T-helper 17 cell (primary cell): ENCODE results near the gene CDC42EP4. TPM values are rescaled to one million over a fixed set of nuclear protein-coding genes. Genes with fewer than 3 reads are reported as not detected.
"Not testable (repeated sequence)": the region's sequence is repeated elsewhere in the genome, so short reads cannot be mapped to it uniquely, and the experiment has no call there.

ENCODE experiments used
- ATAC-seq: fragments of 150-1000 bp; cut with Tn5 transposase; 2 replicates; pipeline ENCODE4 v1.10.0; 2021; ENCODE audit warnings: mild to moderate bottlenecking, moderate library complexity
- DNase-seq, 3 donors: peaks; one replicate each; pipeline versions ENCODE4 v3.0.0 to v3.0.0-alpha.2; 2020 to 2021
- H3K9me3 ChIP-seq: one replicate; pipeline ENCODE4 v1.7.0; 2013; ENCODE audit warnings: low read length, mild to moderate bottlenecking; ENCODE audit not compliant: control insufficient read depth, poor library complexity, severe bottlenecking
- H3K27ac Mint-ChIP-seq: one replicate; pipeline ENCODE4 v1.8.0; 2022; ENCODE audit warnings: mild to moderate bottlenecking, moderate library complexity, mixed read lengths
- H3K27me3 Mint-ChIP-seq: one replicate; pipeline ENCODE4 v1.8.0; 2022; ENCODE audit warnings: mixed read lengths
- H3K36me3 Mint-ChIP-seq: one replicate; pipeline ENCODE4 v1.8.0; 2022; ENCODE audit warnings: low read depth, mixed read lengths
- H3K4me1 Mint-ChIP-seq: one replicate; pipeline ENCODE4 v1.8.0; 2022; ENCODE audit warnings: mild to moderate bottlenecking, mixed read lengths
- H3K4me3 Mint-ChIP-seq: one replicate; pipeline ENCODE4 v1.8.0; 2022; ENCODE audit warnings: mild to moderate bottlenecking, moderate library complexity, mixed read lengths
- total RNA-seq, 4 donors: library from RNA in 2 of 4; stranded (reverse) in 2 of 4; gene quantifications; one replicate each; pipeline ENCODE4 v1.2.3 and lab custom pipeline; 2022 to 2026

CDC42EP4 gene
- total RNA-seq, 2 donors from 2014 or later: 4.0 to 4.1 TPM

DNA sequence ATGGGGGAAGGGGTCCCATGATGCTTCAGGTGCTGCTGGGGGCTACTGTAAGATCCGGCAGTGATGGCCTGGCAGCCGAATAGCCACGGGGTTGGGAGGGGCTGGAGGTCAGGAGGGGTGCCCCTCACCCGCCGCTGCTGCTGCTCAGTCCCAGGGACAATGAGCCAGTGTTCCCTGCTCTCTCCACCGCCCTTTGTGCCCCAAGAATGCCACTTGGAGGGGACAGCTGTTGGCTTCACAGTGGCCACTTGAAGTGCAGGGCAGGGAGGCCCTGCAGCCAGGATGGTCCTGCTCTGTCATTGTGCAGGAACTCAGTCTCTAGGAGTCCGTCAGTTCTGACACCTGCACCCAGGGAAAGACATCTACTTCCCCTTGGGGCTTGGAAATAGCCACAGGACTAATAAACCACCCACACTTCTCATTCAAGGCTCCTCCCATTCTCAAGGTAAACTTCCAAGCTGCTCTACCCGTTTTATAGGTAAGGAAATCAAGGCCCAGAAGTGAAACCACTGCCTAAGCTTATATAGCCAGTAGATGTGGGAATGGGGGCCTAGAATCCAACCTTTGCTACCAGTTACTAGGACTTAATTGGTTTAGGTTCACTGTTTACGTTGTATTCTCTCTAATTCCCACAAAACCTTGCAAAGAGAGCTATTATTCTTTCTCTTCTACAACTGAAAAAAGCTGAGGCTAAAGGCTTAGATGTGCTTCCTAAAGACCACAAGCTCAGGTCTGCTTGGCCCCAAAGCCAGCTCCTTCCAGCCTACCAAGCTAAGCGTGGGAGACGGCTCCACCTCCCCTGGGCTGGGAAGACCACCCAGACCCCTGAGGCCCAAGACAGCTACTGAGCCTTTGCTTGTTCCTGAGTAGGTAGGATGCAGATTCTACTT is 43.9 kb downstream of the CDC42EP4 start:
- Mint-ChIP-seq H3K36me3 (no peaks in the 10 kb centered on the region), H3K27me3 (no peaks in the 10 kb centered on the region), H3K27ac (no peak overlapping the region), H3K4me3 (no peak overlapping the region), H3K4me1 (no peaks in the 10 kb centered on the region)
- ATAC-seq (no peak), DNase-seq (no peak)
- H3K9me3 ChIP-seq: no peaks in the 10 kb centered on the region

DNA sequence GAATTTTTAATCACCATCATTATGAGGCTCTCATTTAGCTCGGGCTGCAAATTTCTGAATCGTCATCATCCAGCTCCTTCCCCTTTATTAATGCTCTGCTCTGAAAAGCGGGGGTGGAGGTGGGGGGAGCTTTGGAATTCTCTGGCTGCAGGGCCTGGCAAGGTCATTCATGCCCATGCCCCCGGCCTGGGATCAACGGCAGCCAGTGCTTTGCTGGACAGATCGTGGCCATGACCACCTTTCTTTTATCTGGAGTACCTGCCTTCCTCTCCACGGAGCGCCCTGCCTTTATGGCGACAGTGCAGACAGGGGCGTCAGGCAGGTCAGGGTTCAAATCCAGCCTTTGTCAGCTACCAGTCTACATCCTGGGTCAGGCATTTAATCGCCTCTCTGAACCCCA is 45.0 kb downstream of the CDC42EP4 start:
- ATAC-seq: no peak
- Mint-ChIP-seq H3K4me3 (no peak overlapping the region), H3K4me1 (no peaks in the 10 kb centered on the region), H3K36me3 (no peaks in the 10 kb centered on the region), H3K27me3 (no peaks in the 10 kb centered on the region), H3K27ac (no peak overlapping the region)
- no peak for DNase-seq
- H3K9me3 ChIP-seq: no peaks in the 10 kb centered on the region

DNA sequence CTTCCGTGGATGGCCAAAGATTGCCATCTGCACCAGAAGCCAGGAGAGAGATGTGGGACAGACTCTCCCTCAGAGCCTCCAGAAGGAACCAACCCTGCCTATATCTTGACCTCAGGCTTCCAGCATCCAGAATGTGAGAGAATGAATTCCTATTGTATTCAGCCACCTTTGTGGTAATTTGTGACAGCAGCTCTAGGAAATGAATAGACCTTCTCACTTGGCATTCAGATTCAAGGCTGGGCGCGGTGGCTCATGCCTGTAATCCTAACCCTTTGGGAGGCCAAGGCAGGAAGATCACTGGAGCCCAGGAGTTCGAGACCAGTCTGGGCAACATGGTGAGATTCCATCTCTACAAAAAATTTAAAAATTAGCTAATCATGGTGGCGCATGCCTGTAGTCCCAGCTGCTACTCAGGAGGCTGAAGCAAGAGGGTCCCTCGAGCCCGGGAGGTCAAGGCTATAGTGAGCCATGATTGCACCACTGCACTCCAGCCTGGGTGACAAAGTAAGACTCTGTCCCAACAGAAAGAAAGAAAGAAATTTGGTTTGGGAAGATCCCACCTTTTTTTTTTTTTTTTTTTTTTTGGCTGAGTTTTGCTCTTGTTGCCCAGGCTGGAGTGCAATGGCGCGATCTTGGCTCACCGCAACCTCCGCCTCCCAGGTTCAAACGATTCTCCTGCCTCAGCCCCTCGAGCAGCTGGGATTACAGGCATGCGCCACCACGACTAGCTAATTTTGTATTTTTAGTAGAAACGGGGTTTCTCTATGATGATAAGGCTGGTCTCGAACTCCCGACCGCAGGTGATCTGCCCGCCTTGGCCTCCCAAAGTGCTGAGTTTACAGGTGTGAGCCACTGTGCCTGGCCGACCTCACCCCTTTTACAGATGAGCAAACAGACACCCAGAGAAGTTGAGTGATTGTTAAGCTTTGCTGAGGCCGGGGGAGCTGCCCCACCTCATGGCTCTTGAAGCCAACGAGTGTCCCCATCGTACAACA is 45.9 kb downstream of the CDC42EP4 start:
- no peak for DNase-seq
- H3K9me3 ChIP-seq: no peaks in the 10 kb centered on the region
- H3K36me3 Mint-ChIP-seq: no peaks in the 10 kb centered on the region
- no peak overlapping the region for H3K4me3 Mint-ChIP-seq
- H3K27me3 Mint-ChIP-seq: no peaks in the 10 kb centered on the region
- no peak overlapping the region for H3K27ac Mint-ChIP-seq
- ATAC-seq: no peak
- H3K4me1 Mint-ChIP-seq: no peaks in the 10 kb centered on the region

DNA sequence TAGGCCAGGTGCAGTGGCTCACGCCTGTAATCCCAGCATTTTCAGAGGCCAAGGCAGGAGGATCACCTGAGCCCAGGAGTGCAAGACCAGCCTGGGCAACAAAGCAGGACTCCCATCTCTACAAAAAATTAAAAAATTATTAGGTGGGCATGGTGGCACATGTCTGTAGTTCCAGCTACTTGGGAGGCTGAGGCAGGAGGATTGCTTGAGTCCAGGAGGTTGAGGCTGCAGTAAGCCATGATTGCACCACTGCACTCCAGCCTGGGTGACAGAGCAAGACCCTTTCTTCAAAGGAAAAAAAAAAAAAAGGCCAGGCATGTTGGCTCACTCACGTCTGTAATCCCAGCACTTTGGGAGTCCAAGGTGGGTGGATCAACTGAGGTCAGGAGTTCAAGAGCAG is 47.4 kb downstream of the CDC42EP4 start:
- not testable (repeated sequence) for DNase-seq, H3K4me1 Mint-ChIP-seq, H3K27ac Mint-ChIP-seq, H3K36me3 Mint-ChIP-seq, H3K4me3 Mint-ChIP-seq, H3K27me3 Mint-ChIP-seq, H3K9me3 ChIP-seq, ATAC-seq

DNA sequence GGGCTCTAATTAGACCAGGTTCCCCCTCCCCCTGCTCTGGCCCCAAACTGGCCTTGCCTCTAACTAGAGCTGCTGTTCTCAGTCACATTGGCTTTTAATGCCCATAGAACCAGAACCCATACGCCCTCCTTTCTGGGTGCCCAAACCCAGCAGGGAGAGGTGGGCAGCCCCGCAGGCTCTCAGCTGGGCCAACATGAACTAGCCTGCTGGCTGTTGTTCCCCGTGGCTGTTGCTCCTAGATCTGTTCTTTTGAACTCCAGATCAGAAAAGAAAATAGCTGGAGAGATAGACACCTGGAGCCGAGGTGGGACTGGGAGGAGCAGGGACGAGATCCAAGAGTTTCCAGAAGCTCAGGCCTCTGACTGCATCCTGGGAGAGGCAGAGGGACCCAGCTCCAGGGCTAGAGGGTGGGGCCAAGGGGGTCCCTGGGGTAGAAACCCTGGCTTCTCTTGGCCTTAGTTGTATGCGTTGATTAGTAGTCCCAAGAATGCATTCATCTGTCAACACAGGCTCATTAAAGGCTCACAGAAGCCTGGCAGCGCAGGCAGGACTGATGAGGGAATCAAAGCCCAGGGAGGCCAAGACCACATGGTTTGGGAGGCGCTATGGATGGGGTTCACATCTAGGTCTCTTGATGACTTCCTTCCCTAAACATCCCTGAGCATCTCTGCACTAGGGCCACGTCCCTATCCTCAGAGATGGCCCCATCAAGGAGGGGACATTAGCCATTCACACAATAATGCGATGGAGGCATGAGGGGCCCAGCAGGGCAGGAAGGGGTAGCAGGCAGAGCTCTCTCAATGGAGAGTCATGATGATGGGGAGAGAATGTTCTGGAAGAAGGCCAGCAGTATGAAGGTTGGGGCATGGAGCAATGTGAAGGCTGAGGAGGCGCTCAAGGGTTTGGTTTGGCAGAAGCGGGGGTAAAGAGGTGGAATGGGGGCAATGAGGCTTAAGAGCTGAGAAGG is 48.8 kb downstream of the CDC42EP4 start:
- H3K27ac Mint-ChIP-seq: no peak overlapping the region
- no peaks in the 10 kb centered on the region for H3K9me3 ChIP-seq
- H3K4me1 Mint-ChIP-seq: no peaks in the 10 kb centered on the region
- no peak for ATAC-seq
- DNase-seq: no peak
- H3K27me3 Mint-ChIP-seq: peaks cover 4% of the 10 kb centered on the region
- no peaks in the 10 kb centered on the region for H3K36me3 Mint-ChIP-seq
- no peak overlapping the region for H3K4me3 Mint-ChIP-seq

DNA sequence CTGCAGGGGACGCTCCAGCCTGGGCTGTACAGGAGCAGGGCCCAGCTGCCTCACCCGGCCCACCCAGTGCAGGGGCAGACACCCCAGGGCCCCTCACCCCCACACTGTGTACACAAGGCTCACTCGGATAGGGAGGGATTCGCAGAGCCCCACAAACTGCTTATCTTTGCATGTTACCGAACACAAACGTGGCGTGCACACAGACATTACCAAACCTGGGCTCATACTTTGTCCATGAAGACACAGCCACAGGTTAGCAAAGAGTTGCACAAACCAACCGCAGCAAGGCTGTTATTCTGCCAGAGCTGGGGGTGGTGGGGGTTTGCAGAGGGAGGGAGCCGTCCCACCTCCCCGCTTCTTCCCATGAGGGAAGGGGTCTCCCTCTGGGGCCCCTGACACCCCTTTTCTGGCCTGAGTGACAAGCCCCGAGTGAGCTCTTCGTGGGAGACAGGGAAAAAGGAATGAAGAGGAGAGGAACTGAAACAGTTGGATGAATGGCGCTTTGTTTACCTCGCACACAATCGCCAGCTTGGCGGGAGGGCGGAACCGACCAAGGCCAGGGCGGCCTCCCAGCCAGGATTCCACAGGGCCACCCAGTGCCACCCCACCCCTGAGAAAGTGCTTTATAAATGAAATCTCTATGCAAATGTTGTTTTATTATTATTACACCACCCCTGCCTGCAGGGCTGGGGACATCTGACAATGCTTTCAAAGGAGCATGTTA is 49.7 kb downstream of the CDC42EP4 start:
- Mint-ChIP-seq H3K27me3 (peaks cover 4% of the 10 kb centered on the region), H3K4me1 (no peaks in the 10 kb centered on the region), H3K27ac (no peak overlapping the region), H3K36me3 (no peaks in the 10 kb centered on the region), H3K4me3 (no peak overlapping the region)
- no peak for DNase-seq
- no peaks in the 10 kb centered on the region for H3K9me3 ChIP-seq
- no peak for ATAC-seq

DNA sequence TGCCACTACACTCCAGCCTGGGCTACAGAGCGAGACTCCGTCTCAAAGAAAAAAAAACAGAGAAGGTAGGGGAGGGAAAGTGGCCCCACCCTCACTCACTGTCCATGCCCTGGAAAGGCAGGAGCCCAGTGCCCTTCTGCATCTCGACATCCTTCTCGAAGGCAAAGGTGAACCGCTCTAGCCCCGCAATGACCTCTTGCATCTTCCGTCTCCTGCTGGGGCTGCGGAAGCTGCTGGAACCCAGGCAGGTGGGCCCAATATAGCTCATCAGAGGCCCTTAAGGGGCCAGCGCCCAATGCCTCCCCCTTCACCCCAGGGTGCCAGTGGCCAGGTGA is 50.2 kb downstream of the CDC42EP4 start, which contains the start of gene CPSF4L:
CPSF4L (minus strand) TSS at position 264 of the 335 bp plus-strand sequence; CDS start at position 202, 62 bp downstream.
- Mint-ChIP-seq H3K27me3 (peaks cover 4% of the 10 kb centered on the region), H3K27ac (no peak within 1 kb of the TSS)
- H3K9me3 ChIP-seq: no peaks in the 10 kb centered on the region

DNA sequence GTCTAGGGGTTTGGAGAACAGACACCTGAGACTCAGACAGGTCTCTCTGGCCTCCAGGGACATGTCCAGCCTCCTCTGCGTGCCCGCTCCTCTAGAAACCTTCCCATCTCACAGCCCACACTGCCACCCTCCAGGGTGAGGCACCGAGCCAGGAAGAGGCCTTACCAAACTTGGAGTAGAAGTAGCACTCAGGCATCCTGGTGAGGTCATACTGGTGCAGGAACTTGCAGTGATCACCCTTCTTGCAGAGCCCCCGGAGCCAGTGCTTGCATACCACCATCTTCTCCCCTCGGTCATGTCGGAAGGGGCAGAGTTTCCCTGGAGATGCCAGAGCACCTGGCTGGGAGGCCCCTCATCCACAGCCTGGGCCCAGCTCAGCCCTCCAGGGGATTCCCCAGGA is 54.3 kb downstream of the CDC42EP4 start:
- no peaks in the 10 kb centered on the region for H3K36me3 Mint-ChIP-seq
- peaks cover 4% of the 10 kb centered on the region for H3K4me1 Mint-ChIP-seq
- peaks cover 4% of the 10 kb centered on the region for H3K27me3 Mint-ChIP-seq
- ATAC-seq: no peak
- H3K27ac Mint-ChIP-seq: no peak overlapping the region
- H3K4me3 Mint-ChIP-seq: no peak overlapping the region
- DNase-seq: no peak
- no peaks in the 10 kb centered on the region for H3K9me3 ChIP-seq

More for the DNA sequence above, 50.2 kb downstream of the CDC42EP4 start, which contains the start of gene CPSF4L:
- DNase-seq (no peak), ATAC-seq (no peak)
- no peaks in the 10 kb centered on the region for H3K4me1 Mint-ChIP-seq
- no peak within 1 kb of the TSS for H3K4me3 Mint-ChIP-seq
- H3K36me3 Mint-ChIP-seq: no peaks in the 10 kb centered on the region

DNA sequence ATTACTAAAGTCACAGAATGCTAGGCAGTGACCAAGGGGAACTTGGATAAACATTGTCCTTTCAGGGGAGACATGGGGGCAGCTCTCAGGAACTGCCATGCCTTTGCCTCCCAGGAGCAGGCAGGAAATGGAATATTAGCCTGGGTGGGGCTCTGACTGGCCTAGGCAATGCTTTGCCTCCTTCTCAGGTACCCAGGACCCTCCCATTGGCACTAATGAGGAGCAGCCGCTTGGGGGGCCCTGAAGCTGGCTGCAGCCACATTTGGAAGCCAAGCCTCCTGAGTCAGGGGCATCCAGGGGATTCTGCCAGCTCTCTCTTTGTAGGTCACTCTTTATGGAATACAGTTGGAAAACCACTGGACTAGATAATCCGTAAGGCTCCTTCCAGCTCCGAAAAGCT is 55.6 kb downstream of the CDC42EP4 start:
- peaks cover 13% of the 10 kb centered on the region for H3K27me3 Mint-ChIP-seq
- peaks cover 4% of the 10 kb centered on the region for H3K4me1 Mint-ChIP-seq
- no peak for DNase-seq
- H3K9me3 ChIP-seq: no peaks in the 10 kb centered on the region
- no peak overlapping the region for H3K27ac Mint-ChIP-seq
- H3K4me3 Mint-ChIP-seq: no peak overlapping the region
- no peak for ATAC-seq
- H3K36me3 Mint-ChIP-seq: no peaks in the 10 kb centered on the region

DNA sequence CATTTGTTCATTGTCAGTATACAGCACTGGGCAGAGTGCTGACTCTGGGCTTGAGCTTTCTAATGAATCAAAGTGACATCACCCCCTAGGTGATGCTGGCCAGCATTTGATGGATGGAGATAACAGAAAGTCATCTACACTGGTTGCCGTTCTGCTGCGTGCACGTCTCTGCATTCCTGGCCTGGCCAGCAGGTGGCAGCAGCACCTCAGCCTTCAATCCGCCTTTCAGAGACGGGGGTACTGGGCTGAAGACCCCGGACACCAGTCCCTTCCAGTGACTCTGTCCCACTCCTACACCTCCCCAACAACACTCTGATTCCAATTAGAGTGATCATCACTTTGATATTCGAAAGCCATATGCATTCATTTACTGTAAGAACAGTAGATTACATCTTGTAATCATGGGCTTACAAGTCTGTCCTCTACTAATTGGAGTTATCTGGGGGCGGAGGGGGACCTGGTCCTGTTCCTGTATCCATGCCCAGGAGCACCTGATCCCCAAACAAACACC is 56.1 kb downstream of the CDC42EP4 start:
- H3K9me3 ChIP-seq: no peaks in the 10 kb centered on the region
- H3K27ac Mint-ChIP-seq: no peak overlapping the region
- no peaks in the 10 kb centered on the region for H3K36me3 Mint-ChIP-seq
- ATAC-seq: peak; percentile 80
- peak; percentile 30 to 42 (median 32) for DNase-seq
- no peak overlapping the region for H3K4me3 Mint-ChIP-seq
- H3K4me1 Mint-ChIP-seq: peaks cover 4% of the 10 kb centered on the region
- H3K27me3 Mint-ChIP-seq: peaks cover 13% of the 10 kb centered on the region

DNA sequence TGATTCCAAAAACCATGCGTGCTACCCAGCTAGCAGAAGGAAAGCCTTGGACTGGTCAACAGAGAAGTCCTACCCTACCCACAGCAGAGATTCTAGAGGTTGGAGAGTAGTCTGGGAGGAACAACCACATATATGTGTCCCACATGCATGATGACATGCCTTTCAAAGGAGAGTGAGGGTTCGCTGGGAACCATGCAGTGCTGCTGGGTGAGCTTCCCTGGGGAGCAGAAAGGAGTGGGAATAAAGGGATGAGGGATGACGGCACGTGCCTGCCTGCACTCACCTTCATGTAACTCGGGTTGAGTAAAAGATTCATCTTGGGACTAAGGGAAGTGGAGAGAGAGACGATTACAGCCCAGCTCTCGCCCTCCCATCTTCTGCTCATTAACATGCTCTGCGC is 59.9 kb downstream of the CDC42EP4 start:
- Mint-ChIP-seq H3K36me3 (no peaks in the 10 kb centered on the region), H3K27ac (no peak overlapping the region), H3K27me3 (peaks cover 9% of the 10 kb centered on the region), H3K4me3 (no peak overlapping the region), H3K4me1 (peaks cover 4% of the 10 kb centered on the region)
- ATAC-seq: no peak
- DNase-seq: no peak
- H3K9me3 ChIP-seq: no peaks in the 10 kb centered on the region
